OCI-M1 (cell line): ENCODE data around the gene MARS1.
"Not testable (repeated sequence)": the region's sequence is repeated elsewhere in the genome, so short reads cannot be mapped to it uniquely, and the experiment has no call there.

Source experiments
- DNase-seq: peaks from one replicate; lab custom pipeline; 2025; lab: John Stamatoyannopoulos, UW

Gene MARS1

DNA sequence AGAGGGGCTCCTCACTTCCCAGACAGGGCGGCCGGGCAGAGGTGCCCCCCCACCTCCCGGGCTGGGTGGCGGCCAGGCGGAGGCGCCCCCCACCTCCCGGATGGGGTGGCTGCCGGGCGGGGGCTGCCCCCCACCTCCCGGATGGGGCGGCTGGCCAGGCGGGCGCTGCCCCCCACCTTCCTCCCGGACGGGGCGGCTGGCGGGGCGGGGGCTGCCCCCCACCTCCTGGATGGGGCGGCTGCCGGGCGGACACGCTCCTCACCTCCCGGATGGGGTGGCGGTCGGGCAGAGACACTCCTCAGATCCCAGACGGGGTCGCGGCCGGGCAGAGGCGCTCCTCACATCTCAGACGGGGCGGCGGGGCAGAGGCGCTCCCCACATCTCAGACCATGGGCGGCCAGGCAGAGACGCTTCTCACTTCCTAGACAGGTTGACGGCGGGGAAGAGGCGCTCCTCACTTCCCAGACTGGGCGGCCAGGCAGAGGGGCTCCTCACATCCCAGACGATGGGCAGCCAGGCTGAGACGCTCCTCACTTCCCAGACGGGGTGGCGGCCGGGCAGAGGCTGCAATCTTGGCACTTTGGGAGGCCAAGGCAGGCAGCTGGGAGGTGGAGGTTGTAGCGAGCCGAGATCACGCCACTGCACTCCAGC is 7.3 kb downstream of the MARS1 start:
- DNase-seq: not testable (repeated sequence)

DNA sequence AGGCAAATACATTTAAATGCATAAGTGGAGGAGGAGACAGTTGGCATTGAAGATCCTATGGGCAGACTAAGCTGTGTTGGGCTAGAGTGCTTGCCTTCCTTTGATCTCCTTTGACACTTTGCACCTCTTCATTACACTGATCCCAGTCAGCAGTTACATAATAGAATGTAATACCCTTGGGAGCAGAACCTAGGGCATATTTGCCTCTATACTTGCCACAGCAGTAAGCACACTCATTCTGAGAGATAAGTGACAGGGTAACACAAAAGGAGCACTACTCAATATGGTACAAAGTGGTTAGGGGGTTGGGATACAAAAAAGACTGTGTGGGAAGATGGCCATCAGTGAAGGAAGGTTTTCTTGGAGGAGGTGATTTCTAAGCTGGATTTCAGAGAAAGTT is 9.0 kb downstream of the MARS1 start:
- no peak for DNase-seq

GRCh38 chr12:57497223-57498131 is 9.6 kb downstream of the MARS1 start:
- no peak for DNase-seq

DNA sequence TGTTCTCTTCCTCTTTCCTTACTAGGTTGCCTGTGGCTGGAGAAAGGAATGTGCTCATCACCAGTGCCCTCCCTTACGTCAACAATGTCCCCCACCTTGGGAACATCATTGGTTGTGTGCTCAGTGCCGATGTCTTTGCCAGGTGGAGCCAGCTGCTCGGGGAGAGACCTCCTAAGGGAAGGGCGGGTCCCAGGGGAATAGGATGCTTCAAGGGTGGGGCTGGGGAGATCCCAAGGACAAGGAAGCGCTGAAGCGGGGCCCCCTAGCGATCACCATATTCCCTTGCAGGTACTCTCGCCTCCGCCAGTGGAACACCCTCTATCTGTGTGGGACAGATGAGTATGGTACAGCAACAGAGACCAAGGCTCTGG is 10.2 kb downstream of the MARS1 start:
- DNase-seq: no peak

DNA sequence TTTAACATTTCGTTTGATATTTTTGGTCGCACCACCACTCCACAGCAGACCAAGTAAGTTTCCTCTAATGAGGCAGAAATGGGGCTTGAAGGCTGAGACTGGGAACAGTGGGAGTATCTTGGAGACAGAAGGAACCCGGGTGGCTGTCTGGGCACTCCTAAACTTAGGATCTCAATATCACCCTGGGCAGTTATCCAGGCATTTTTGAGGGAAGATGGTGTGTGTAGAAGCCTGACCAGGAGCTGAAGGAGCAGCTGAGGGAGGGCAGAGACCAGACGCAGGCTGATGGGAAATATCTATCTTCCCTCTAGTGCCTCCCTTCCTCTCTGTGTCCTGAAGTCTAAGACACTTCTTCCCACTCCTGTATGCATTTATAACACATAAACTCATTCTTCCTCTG is 10.7 kb downstream of the MARS1 start:
- DNase-seq: no peak

DNA sequence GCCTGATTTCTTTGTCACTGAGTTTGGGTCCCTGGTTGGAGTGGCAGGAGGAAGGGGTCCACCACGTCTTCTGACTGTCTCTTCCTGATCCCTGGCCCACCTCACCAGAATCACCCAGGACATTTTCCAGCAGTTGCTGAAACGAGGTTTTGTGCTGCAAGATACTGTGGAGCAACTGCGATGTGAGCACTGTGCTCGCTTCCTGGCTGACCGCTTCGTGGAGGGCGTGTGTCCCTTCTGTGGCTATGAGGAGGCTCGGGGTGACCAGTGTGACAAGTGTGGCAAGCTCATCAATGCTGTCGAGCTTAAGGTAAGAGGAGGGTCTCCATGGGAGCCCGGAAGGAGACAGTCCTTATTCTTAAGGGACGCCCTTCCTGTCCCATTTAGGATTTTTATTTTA is 12.3 kb downstream of the MARS1 start:
- no peak for DNase-seq

DNA sequence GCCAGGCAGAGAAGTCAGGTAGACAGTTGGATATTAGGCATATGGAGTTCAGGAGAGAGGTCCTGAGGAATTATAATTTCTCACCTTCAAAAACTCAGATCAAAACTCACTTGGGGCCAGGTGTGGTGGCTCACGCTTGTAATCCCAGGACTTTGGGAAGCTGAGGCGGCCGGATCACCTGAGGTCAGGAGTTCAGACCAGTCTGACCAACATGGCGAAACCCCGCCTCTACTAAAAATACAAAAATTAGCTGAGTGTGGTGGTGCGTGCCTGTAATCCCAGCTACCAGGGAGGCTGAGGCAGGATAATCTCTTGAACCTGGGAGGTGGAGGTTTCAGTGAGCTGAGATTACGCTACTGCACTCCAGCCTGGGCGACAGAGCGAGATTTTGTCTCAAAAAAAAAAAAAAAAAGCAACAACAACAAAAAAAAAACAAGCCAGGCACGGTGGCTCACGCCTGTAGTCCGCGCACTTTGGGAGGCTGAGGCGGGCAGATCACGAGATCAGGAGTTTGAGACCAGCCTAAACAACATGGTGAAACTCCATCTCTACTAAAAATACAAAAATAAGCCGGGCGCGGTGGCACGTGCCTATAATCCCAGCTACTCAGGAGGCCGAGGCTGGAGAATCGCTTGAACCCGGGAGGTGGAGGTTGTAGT is 14.6 kb downstream of the MARS1 start:
- DNase-seq: not testable (repeated sequence)

- not testable (repeated sequence) for DNase-seq
These were observed 18.7 kb downstream of the MARS1 start for GRCh38 chr12:57506541-57506940.

DNA sequence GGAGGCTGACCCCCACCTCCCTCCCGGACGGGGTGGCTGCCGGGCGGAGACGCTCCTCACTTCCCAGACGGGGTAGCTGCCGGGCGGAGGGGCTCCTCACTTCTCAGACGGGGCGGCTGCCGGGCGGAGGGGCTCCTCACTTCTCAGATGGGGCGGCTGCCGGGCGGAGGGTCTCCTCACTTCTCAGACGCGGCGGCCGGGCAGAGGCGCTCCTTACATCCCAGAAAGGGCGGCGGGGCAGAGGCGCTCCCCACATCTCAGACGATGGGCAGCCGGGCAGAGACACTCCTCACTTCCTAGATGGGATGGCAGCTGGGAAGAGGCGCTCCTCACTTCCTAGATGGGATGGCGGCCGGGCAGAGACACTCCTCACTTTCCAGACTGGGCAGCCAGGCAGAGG is 19.9 kb downstream of the MARS1 start:
- not testable (repeated sequence) for DNase-seq

GRCh38 chr12:57511161-57511560 is 23.3 kb downstream of the MARS1 start:
- DNase-seq: no peak

- no peak for DNase-seq
These were observed 23.9 kb downstream of the MARS1 start for GRCh38 chr12:57511588-57512325.

DNA sequence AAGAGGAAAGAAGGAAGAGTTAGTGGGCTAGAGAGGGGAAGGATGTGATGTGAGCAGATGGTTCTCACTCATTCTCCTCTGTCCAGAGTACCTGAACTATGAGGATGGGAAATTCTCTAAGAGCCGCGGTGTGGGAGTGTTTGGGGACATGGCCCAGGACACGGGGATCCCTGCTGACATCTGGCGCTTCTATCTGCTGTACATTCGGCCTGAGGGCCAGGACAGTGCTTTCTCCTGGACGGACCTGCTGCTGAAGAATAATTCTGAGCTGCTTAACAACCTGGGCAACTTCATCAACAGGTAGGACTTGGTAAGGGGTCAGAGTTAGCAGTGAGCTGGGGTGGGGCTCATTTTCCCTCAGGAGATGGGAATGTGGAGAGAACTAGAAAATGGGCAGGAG is 24.8 kb downstream of the MARS1 start:
- DNase-seq: no peak

DNA sequence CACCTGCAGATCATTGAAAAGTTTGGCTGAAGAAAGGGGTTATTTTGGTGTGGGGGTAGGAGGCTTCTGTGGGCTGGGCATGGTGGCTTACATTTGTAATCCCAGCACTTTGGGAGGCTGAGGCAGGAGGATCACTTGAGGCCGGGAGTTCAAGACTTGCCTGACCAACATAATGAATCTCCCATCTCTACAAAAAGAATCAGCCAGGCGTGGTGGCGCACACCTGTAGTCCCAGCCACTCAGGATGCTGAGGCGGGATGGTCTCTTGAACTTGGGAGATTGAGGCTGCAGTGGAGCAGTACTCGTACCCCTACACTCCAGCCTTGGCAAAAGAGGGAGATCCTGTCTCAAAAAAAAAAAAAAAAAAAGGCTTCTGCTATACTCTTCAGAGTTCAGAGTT is 25.4 kb downstream of the MARS1 start:
- DNase-seq: no peak

DNA sequence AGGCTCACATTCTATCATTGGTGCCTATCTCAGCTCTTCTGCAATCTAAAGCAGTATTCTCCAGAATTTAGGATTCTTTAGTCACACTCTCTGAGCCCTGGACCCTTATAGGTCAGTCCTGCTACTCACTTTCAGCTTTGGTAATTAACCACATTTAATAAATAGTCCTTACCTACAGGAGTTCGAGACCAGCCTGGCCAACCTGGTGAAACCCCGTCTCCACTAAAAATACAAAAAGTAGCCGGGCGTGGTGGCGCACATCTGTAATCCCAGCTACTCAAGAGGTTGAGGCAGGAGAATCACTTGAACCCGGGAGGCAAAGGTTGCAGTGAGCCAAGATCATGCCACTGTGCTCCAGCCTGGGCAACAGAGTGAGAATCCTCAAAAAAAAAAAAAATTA is 25.8 kb downstream of the MARS1 start:
- not testable (repeated sequence) for DNase-seq

GRCh38 chr12:57514246-57514645 is 26.4 kb downstream of the MARS1 start:
- not testable (repeated sequence) for DNase-seq

GRCh38 chr12:57514720-57515407 is 27.0 kb downstream of the MARS1 start:
- peak; percentile 44 for DNase-seq

DNA sequence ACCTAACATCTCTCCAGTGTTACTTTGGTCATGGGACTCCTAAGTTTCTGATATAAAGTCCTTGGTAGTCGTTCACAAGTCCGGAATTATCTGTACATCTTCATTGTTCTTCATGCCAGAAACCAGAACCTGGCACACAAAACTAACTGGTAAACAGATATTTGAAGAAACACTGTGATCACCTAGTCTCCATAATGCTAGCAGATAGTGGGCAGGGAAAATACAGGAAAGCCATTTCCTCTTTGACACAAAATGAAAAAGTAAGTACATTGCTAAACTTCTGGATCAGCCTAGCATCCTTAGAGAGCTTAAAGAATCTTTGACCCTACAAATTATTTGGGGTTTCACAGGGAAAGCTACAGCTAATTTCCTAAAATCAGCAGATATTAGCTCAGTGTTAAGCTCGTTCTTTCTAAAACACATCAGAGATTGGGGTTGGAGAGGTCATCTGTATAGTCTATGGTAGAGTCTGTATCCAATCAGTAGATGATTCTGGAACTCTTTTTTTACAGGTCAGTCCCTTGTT is 27.6 kb downstream of the MARS1 start:
- peak; percentile 59 for DNase-seq

DNA sequence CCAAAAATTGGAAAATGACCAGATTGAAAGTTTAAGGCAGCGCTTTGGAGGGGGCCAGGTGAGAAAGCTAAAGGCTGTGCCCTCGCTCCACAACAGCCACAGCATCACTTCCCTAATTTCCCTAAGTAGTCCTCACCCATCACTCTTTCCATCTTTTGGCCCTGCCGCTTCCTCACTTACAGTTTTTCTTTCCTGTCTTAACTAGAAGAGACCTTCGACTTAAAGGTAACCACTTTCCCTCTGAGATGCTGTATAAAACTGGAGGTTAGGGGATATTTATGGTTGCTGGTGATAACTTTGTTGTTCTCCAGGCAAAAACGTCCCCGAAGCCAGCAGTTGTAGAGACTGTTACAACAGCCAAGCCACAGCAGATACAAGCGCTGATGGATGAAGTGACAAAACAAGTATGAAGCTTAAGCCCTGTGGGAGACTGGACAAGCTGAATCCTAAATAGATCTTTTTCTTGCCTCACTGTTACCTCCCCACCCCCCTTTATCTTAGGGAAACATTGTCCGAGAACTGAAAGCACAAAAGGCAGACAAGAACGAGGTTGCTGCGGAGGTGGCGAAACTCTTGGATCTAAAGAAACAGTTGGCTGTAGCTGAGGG is 28.2 kb downstream of the MARS1 start:
- DNase-seq: peak; percentile 59

DNA sequence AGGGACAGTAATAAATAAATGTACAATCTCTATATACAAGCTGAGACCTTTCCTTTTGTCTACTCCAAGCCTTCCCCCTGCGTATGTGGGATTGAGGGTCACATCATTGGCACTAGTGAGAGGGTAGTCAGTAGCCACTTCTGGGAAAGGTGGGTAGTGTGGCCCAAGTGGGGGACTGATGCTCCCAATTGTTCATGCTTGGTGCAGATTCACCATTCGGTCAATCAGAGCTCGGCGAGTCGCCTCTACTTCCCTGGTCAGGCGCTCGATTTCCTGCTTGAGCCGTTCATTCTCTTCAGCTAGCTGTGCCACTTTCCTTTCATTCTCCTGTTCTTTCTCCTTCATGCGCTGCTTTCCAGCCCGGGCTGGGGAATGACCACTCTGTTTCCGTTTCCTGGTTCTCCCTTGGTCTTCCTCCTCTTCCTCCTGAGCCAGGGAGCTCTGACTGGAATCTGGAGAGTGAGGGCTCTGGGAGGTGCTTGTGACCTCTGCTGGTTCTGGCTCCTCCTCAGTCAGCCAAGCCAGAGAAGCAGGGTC is 28.8 kb downstream of the MARS1 start:
- no peak for DNase-seq

- DNase-seq: peak; percentile 44
These were observed 29.3 kb downstream of the MARS1 start for GRCh38 chr12:57517187-57517586.

GRCh38 chr12:57517718-57518117 is 29.9 kb downstream of the MARS1 start:
- not testable (repeated sequence) for DNase-seq
